GM21529 (cell line): Measurements from ENCODE around the gene ERF.

Experiments
- ATAC-seq: cut with Tn5 transposase; IDR thresholded peaks from one replicate; pipeline ENCODE4 v1.9.1; 2021; ENCODE audit not compliant: unreplicated experiment

ERF gene

GRCh38 chr19:42254089-42254849 is 659 bp downstream of the ERF start:
- no peak for ATAC-seq

- no peak for ATAC-seq
These were observed 1.5 kb downstream of the ERF start for GRCh38 chr19:42253245-42254088.

GRCh38 chr19:42252365-42253244 is 2.3 kb downstream of the ERF start:
- no peak for ATAC-seq

GRCh38 chr19:42251572-42252358 is 3.2 kb downstream of the ERF start:
- no peak for ATAC-seq

- ATAC-seq, result no peak
These were observed 4.0 kb downstream of the ERF start for GRCh38 chr19:42250666-42251531.

- ATAC-seq, result no peak
These were observed 4.7 kb downstream of the ERF start for GRCh38 chr19:42250183-42250665.

GRCh38 chr19:42249769-42250168 is 5.2 kb downstream of the ERF start:
- ATAC-seq, result no peak

GRCh38 chr19:42249149-42249750 is 5.7 kb downstream of the ERF start:
- ATAC-seq, result no peak

GRCh38 chr19:42248270-42249148 is 6.4 kb downstream of the ERF start:
- no peak for ATAC-seq

GRCh38 chr19:42247640-42248199 is 7.2 kb downstream of the ERF start:
- no peak for ATAC-seq

GRCh38 chr19:42246922-42247639 is 7.8 kb downstream of the ERF start:
- no peak for ATAC-seq

GRCh38 chr19:42246143-42246921 is 8.6 kb downstream of the ERF start:
- no peak for ATAC-seq

- ATAC-seq, result no peak
These were observed 9.7 kb downstream of the ERF start for GRCh38 chr19:42245231-42245630.

GRCh38 chr19:42244347-42245220 is 10.3 kb downstream of the ERF start:
- ATAC-seq, result no peak
